GM12891 (cell line): ENCODE measurements around the gene PSMB10.

Source experiments
- POLR2AphosphoS5 ChIP-seq: IDR thresholded peaks from 2 replicates; pipeline ENCODE4 v1.6.1; 2011; ENCODE audit warnings: low read depth, low read length, control low read depth
- TAF1 ChIP-seq: IDR thresholded peaks from 2 replicates; pipeline ENCODE4 v1.6.1; 2011; ENCODE audit warnings: low read depth, low read length, control low read depth

GRCh38 chr16:67971111-67971510 is 34.5 kb upstream of the PSMB10 start:
- TF ChIP-seq POLR2AphosphoS5 (no peak), TAF1 (no peak)
